HEK293 (cell line): ENCODE data around the gene SETD1A.
A peak's percentile ranks its signal among the peaks of the same experiment; 100 is the strongest.

Experiments
- CTCF ChIA-PET: fragments of 350-600 bp; formaldehyde crosslinking; extraction: SDS; loops from one replicate; lab custom pipeline; 2021; ENCODE audit warnings: antibody characterized with exemption; lab: Yijun Ruan, JAX
- POLR2A ChIA-PET: fragments of 300-600 bp; formaldehyde crosslinking; extraction: SDS; loops from one replicate; lab custom pipeline; 2020; ENCODE audit warnings: antibody characterized with exemption, inconsistent platforms; lab: Yijun Ruan, JAX
- H3K27ac ChIP-seq: fragments of 200-500 bp; sonication (Bioruptor generic); 2 replicates; pipeline ENCODE4 v1.5.1; 2014; ENCODE audit warnings: low read depth, low read length, control low read depth, inconsistent platforms; ENCODE audit errors: extremely low read depth
- H3K36me3 ChIP-seq, 2 experiments: fragments of 200-500 bp in 1 of 2; sonication (Bioruptor generic) in 1 of 2; 1 replicate in 1 of 2; 2 replicates in 1 of 2; pipeline ENCODE4 v1.5.1; 2014 to 2017; ENCODE audit warnings: inconsistent platforms in 2 of 2, low read length in 2 of 2; ENCODE audit not compliant: control insufficient read depth in 2 of 2, insufficient read depth in 1 of 2
- H3K4me1 ChIP-seq: fragments of 200-500 bp; sonication (Bioruptor generic); 2 replicates; pipeline ENCODE4 v1.5.1; 2014; ENCODE audit warnings: mild to moderate bottlenecking, low read length, inconsistent platforms; ENCODE audit not compliant: control insufficient read depth, insufficient read depth
- H3K4me3 ChIP-seq: 2 replicates; pipeline ENCODE4 v1.5.1; 2011; ENCODE audit warnings: low read depth, mild to moderate bottlenecking, control low read depth, low read length, moderate library complexity
- H3K9me3 ChIP-seq: fragments of 200-500 bp; sonication (Bioruptor generic); 2 replicates; pipeline ENCODE4 v1.5.1; 2014; ENCODE audit warnings: low read depth, low read length, inconsistent platforms; ENCODE audit not compliant: control insufficient read depth, insufficient read depth
- EGR2 ChIP-seq: fragments of 450-650 bp; formaldehyde crosslinking; IDR thresholded peaks from 2 replicates; pipeline ENCODE4 v1.5.1; 2016; ENCODE audit warnings: low read depth, missing biosample characterization, missing genetic modification characterization
- GFI1B ChIP-seq: fragments of 450-650 bp; formaldehyde crosslinking; IDR thresholded peaks from 2 replicates; pipeline ENCODE4 v1.5.1; 2016; ENCODE audit warnings: missing biosample characterization, missing genetic modification characterization
- HOXA7 ChIP-seq: sonication (generic); formaldehyde crosslinking; IDR thresholded peaks from 2 replicates; pipeline ENCODE4 v1.8.1; 2022; ENCODE audit warnings: missing genetic modification reagents, borderline replicate concordance
- HOXD13 ChIP-seq: sonication (generic); formaldehyde crosslinking; IDR thresholded peaks from 2 replicates; pipeline ENCODE4 v1.8.0; 2022; ENCODE audit warnings: missing genetic modification reagents, borderline replicate concordance
- MYNN ChIP-seq: fragments of 450-650 bp; formaldehyde crosslinking; IDR thresholded peaks from 2 replicates; pipeline ENCODE4 v1.5.1; 2016; ENCODE audit warnings: missing biosample characterization, missing genetic modification characterization, borderline replicate concordance
- PRDM1 ChIP-seq: fragments of 450-650 bp; formaldehyde crosslinking; IDR thresholded peaks from 2 replicates; pipeline ENCODE4; 2016; ENCODE audit warnings: missing biosample characterization, missing genetic modification characterization
- SP2 ChIP-seq: fragments of 450-650 bp; formaldehyde crosslinking; IDR thresholded peaks from 2 replicates; pipeline ENCODE4 v1.5.1; 2016; ENCODE audit warnings: missing biosample characterization, missing genetic modification characterization
- TSHZ1 ChIP-seq: fragments of 450-650 bp; formaldehyde crosslinking; IDR thresholded peaks from 2 replicates; pipeline ENCODE4 v1.5.1; 2016; ENCODE audit warnings: missing biosample characterization, missing genetic modification characterization, borderline replicate concordance
- ZFP37 ChIP-seq: fragments of 450-650 bp; formaldehyde crosslinking; IDR thresholded peaks from 2 replicates; pipeline ENCODE4 v1.5.1; 2016; ENCODE audit warnings: missing biosample characterization, missing genetic modification characterization
- ZNF19 ChIP-seq: fragments of 450-650 bp; formaldehyde crosslinking; IDR thresholded peaks from 2 replicates; pipeline ENCODE4; 2016; ENCODE audit warnings: missing biosample characterization, missing genetic modification characterization, low read depth
- ZNF2 ChIP-seq: fragments of 450-650 bp; formaldehyde crosslinking; IDR thresholded peaks from 2 replicates; pipeline ENCODE4 v1.5.1; 2016; ENCODE audit warnings: missing biosample characterization, missing genetic modification characterization
- ZNF223 ChIP-seq: fragments of 450-650 bp; formaldehyde crosslinking; IDR thresholded peaks from 2 replicates; pipeline ENCODE4 v1.5.1; 2016; ENCODE audit warnings: missing biosample characterization, missing genetic modification characterization
- ZNF274 ChIP-seq, 2 experiments: fragments of 200-500 bp in 1 of 2; fragments of 450-650 bp in 1 of 2; sonication (Bioruptor generic) in 1 of 2; formaldehyde crosslinking in 1 of 2; IDR thresholded peaks; 2 replicates each; pipeline versions ENCODE4 v1.5.1 to v1.6.1; 2014 to 2016; ENCODE audit warnings: borderline replicate concordance in 1 of 2, inconsistent platforms in 1 of 2, low read length in 1 of 2, missing biosample characterization in 1 of 2, missing genetic modification characterization in 1 of 2
- ZNF302 ChIP-seq: fragments of 450-650 bp; formaldehyde crosslinking; IDR thresholded peaks from 2 replicates; pipeline ENCODE4 v1.5.1; 2016; ENCODE audit warnings: missing biosample characterization, missing genetic modification characterization, low read depth
- ZNF362 ChIP-seq: fragments of 450-650 bp; formaldehyde crosslinking; IDR thresholded peaks from 2 replicates; pipeline ENCODE4 v1.5.1; 2016; ENCODE audit warnings: missing biosample characterization, missing genetic modification characterization
- ZNF423 ChIP-seq: fragments of 450-650 bp; formaldehyde crosslinking; IDR thresholded peaks from 2 replicates; pipeline ENCODE4 v1.5.1; 2016; ENCODE audit warnings: missing biosample characterization, missing genetic modification characterization
- ZNF549 ChIP-seq: fragments of 450-650 bp; IDR thresholded peaks from 2 replicates; pipeline ENCODE4 v1.5.1; 2018; ENCODE audit warnings: missing biosample characterization, missing genetic modification characterization, mild to moderate bottlenecking, inconsistent platforms, moderate library complexity
- ZNF580 ChIP-seq: fragments of 450-650 bp; formaldehyde crosslinking; IDR thresholded peaks from 2 replicates; pipeline ENCODE4 v1.5.1; 2016; ENCODE audit warnings: missing biosample characterization, missing genetic modification characterization
- ZNF747 ChIP-seq: fragments of 450-650 bp; formaldehyde crosslinking; IDR thresholded peaks from 2 replicates; pipeline ENCODE4 v1.5.1; 2016; ENCODE audit warnings: missing biosample characterization, missing genetic modification characterization
- ZNF768 ChIP-seq: fragments of 450-650 bp; formaldehyde crosslinking; IDR thresholded peaks from 2 replicates; pipeline ENCODE4 v1.5.1; 2018; ENCODE audit warnings: missing biosample characterization, mild to moderate bottlenecking, missing genetic modification characterization
- ZNF792 ChIP-seq: fragments of 450-650 bp; formaldehyde crosslinking; IDR thresholded peaks from 2 replicates; pipeline ENCODE4 v1.5.1; 2016; ENCODE audit warnings: missing biosample characterization, missing genetic modification characterization
- TF ChIP-seq, protein P1 (sequence below): fragments of 450-650 bp; formaldehyde crosslinking; IDR thresholded peaks from 2 replicates; pipeline ENCODE4 v1.5.1; 2016; ENCODE audit warnings: missing biosample characterization, missing genetic modification characterization, low read depth

SETD1A gene

DNA sequence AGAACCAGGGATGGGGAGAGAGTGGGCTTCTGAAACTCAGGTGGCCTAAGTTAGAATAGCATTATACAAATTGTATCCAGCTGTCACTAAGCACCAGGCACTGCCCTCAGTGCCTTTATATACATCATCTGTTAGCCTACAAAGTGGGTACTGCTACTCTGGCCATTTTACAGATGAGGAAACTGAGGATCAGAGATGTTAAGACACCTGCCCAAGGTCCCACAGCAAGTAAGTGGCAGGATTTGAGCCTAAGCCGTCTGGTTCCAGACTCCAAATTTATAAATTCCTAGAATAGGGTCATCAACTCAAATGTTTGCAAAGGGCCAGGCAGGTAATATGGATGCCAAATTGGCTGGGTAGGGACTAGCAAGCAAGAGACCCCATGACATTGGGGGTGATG, 6.4 kb upstream of the SETD1A start:
- Histone ChIP-seq H3K27ac (no peak overlapping the region), H3K4me1 (peaks cover 2% of the 10 kb centered on the region; the same call in 1 of the 2 replicates), H3K4me3 (no peak overlapping the region), H3K9me3 (no peaks in the 10 kb centered on the region), H3K36me3 (peaks cover 0 to 15% of the 10 kb centered on the region in 2 experiments; a peak in 2 of 3 replicates)
- POLR2A ChIA-PET = interaction anchor here (1.3 kb wide), 1 partner anchor 34 kb away, joined by 3 read pairs; the partner anchor contains the start of gene HSD3B7
- CTCF ChIA-PET = interaction anchor here (0.7 to 5.3 kb wide), 5 partner anchors 9 to 640 kb away, joined by 3 to 74 read pairs (median 5); no protein-coding TSS in a partner anchor
- TF ChIP-seq ZNF768 (tag by site-specific recombination) (peak; percentile 97; the same call in 1 of the 2 replicates), ZNF580 (tag by site-specific recombination) (0 out of 2 replicates have a peak, but pooled peaks have one; percentile 76), SP2 (no peak)

- no peaks in the 10 kb centered on the region for H3K9me3 ChIP-seq
- ChIA-PET POLR2A (interaction anchor here (0.6 to 1.3 kb wide), 2 partner anchors 12 to 33 kb away, joined by 3 read pairs; partner anchors contain the start of gene HSD3B7), CTCF (interaction anchor here (0.6 to 5.3 kb wide), 8 partner anchors 10 to 759 kb away, joined by 3 to 74 read pairs (median 4); no protein-coding TSS in a partner anchor)
- peaks cover 2% of the 10 kb centered on the region; the same call in 1 of the 2 replicates for H3K4me1 ChIP-seq
- TF ChIP-seq EGR2 (no peak), PRDM1 (tag by site-specific recombination) (peak; percentile 93), HOXA7 (no peak), MYNN (no peak), GFI1B (tag by site-specific recombination) (no peak), HOXD13 (no peak), TSHZ1 (tag by site-specific recombination) (no peak)
- TF ChIP-seq, protein P1, sequence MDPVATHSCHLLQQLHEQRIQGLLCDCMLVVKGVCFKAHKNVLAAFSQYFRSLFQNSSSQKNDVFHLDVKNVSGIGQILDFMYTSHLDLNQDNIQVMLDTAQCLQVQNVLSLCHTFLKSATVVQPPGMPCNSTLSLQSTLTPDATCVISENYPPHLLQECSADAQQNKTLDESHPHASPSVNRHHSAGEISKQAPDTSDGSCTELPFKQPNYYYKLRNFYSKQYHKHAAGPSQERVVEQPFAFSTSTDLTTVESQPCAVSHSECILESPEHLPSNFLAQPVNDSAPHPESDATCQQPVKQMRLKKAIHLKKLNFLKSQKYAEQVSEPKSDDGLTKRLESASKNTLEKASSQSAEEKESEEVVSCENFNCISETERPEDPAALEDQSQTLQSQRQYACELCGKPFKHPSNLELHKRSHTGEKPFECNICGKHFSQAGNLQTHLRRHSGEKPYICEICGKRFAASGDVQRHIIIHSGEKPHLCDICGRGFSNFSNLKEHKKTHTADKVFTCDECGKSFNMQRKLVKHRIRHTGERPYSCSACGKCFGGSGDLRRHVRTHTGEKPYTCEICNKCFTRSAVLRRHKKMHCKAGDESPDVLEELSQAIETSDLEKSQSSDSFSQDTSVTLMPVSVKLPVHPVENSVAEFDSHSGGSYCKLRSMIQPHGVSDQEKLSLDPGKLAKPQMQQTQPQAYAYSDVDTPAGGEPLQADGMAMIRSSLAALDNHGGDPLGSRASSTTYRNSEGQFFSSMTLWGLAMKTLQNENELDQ (tag by site-specific recombination) = peak; percentile 11; the same call in 1 of the 2 replicates
- H3K36me3 ChIP-seq = peaks cover 0 to 10% of the 10 kb centered on the region in 2 experiments; a peak in 1 of 3 replicates
- H3K27ac ChIP-seq = no peak overlapping the region
- no peak overlapping the region for H3K4me3 ChIP-seq
Observed at GRCh38 chr16:30951750-30952149, 5.8 kb upstream of the SETD1A start.

DNA sequence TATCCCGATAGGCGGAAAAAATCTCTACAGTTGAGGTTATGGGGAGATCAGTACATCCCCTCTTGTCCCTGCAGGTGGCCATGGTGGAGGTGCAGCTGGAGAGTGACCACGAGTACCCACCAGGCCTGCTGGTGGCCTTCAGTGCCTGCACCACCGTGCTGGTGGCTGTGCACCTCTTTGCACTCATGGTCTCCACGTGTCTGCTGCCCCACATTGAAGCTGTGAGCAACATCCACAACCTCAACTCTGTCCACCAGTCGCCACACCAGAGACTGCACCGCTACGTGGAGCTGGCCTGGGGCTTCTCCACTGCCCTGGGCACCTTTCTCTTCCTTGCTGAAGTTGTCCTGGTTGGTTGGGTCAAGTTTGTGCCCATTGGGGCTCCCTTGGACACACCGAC, 4.4 kb upstream of the SETD1A start:
- Histone ChIP-seq H3K4me3 (no peak overlapping the region), H3K4me1 (peaks cover 2% of the 10 kb centered on the region; the same call in 1 of the 2 replicates), H3K9me3 (no peaks in the 10 kb centered on the region), H3K27ac (no peak overlapping the region), H3K36me3 (no peaks in the 10 kb centered on the region)
- CTCF ChIA-PET = interaction anchor here (0.5 to 5.3 kb wide), 26 partner anchors 11 to 1311 kb away, joined by 3 to 74 read pairs (median 5); partner anchors contain the start of genes HIRIP3, HSD3B7, KAT8 and PAGR1
- TF ChIP-seq ZNF549 (no peak), ZNF792 (tag by site-specific recombination) (no peak), ZNF302 (tag by site-specific recombination) (no peak), ZNF2 (tag by site-specific recombination) (no peak), ZNF19 (tag by site-specific recombination) (no peak), ZFP37 (tag by site-specific recombination) (no peak), ZNF362 (no peak), ZNF274 (IDR thresholded peaks at IDR 0.05; ENCODE audit: low read length) (no peak), ZNF274 (tag by site-specific recombination; IDR thresholded peaks at IDR 0.05; ENCODE audit: borderline replicate concordance) (no peak), ZNF423 (tag by site-specific recombination) (no peak), ZNF223 (peak; percentile 39; the same call in 1 of the 2 replicates), ZNF747 (0 out of 2 replicates have a peak, but pooled peaks have one; percentile 13)
- POLR2A ChIA-PET = interaction anchor here (0.6 to 1.5 kb wide), 6 partner anchors 11 to 189 kb away, joined by 3 to 5 read pairs (median 4); partner anchors contain the start of gene KAT8
